Panc1 (cell line): ENCODE results near the gene FAF1. TPM values are rescaled to one million over a fixed set of nuclear protein-coding genes. Genes with fewer than 3 reads are reported as not detected.

ENCODE experiments used
- ATAC-seq: fragments of 200-7000 bp; cut with Tn5 transposase; 2 replicates; pipeline ENCODE4 v1.9.1; 2020; ENCODE audit warnings: mild to moderate bottlenecking, moderate library complexity
- BruUV-seq: library from RNA; stranded (reverse); fragments of 400-500 nt; replicated peaks from 2 replicates; lab custom pipeline; 2021; lab: Mats Ljungman, UMichigan
- CTCF ChIA-PET: fragments of 300-600 bp; sonication (Branson Sonifier 250); formaldehyde crosslinking; loops from one replicate; lab custom pipeline; 2022; ENCODE audit warnings: antibody characterized with exemption; lab: Charles Lee
- POLR2A ChIA-PET: fragments of 300-600 bp; sonication (Branson Sonifier 250); formaldehyde crosslinking; loops from one replicate; lab custom pipeline; 2022; ENCODE audit warnings: antibody characterized with exemption; lab: Charles Lee
- DNase-seq: peaks from one replicate; pipeline ENCODE4 v3.0.0-alpha.2; 2010; ENCODE audit warnings: low read depth, low spot score
- H3K27ac ChIP-seq: 2 replicates; pipeline ENCODE4 v1.5.1; 2011; ENCODE audit warnings: mild to moderate bottlenecking, low read length, inconsistent platforms
- H3K27me3 ChIP-seq: fragments of 200-500 bp; sonication (Bioruptor generic); 2 replicates; pipeline ENCODE4 v1.6.0; 2014; ENCODE audit warnings: low read length, inconsistent platforms; ENCODE audit not compliant: control insufficient read depth, insufficient read depth
- H3K36me3 ChIP-seq: fragments of 200-500 bp; sonication (Bioruptor generic); 2 replicates; pipeline ENCODE4 v1.5.1; 2014; ENCODE audit warnings: inconsistent platforms, mild to moderate bottlenecking, low read length, moderate library complexity; ENCODE audit not compliant: control insufficient read depth, insufficient read depth
- H3K4me1 ChIP-seq: 2 replicates; pipeline ENCODE4 v1.5.1; 2011; ENCODE audit warnings: inconsistent platforms, mild to moderate bottlenecking, low read length, moderate library complexity; ENCODE audit not compliant: control insufficient read depth, insufficient read depth
- H3K4me3 ChIP-seq, 2 experiments: 2 replicates each; pipeline ENCODE4 v1.5.1; 2011 to 2012; ENCODE audit warnings: low read depth in 2 of 2, low read length in 2 of 2, mild to moderate bottlenecking in 2 of 2, inconsistent platforms in 1 of 2, moderate library complexity in 1 of 2
- H3K9me3 ChIP-seq: fragments of 200-500 bp; sonication (Bioruptor generic); 2 replicates; pipeline ENCODE4 v1.5.1; 2014; ENCODE audit warnings: low read depth, mild to moderate bottlenecking, inconsistent platforms, low read length, moderate library complexity; ENCODE audit not compliant: control insufficient read depth, insufficient read depth
- CTCF ChIP-seq: fragments of 450-650 bp; IDR thresholded peaks from 2 replicates; pipeline ENCODE4 v1.5.1; 2017; ENCODE audit warnings: mild to moderate bottlenecking
- POLR2AphosphoS5 ChIP-seq: IDR thresholded peaks from 2 replicates; pipeline ENCODE4 v1.6.1; 2012; ENCODE audit warnings: mild to moderate bottlenecking, low read depth, low read length, moderate library complexity
- REST ChIP-seq, 2 experiments: IDR thresholded peaks; 2 replicates each; pipeline ENCODE4 v1.6.1; 2011 to 2012; ENCODE audit warnings: low read depth in 2 of 2, control low read depth in 1 of 2, low read length in 1 of 2, mild to moderate bottlenecking in 1 of 2, moderate library complexity in 1 of 2; ENCODE audit not compliant: insufficient read depth in 1 of 2
- SIN3A ChIP-seq: IDR thresholded peaks from 2 replicates; pipeline ENCODE4 v1.6.1; 2012; ENCODE audit warnings: low read depth, mild to moderate bottlenecking, low read length, moderate library complexity, borderline replicate concordance; ENCODE audit not compliant: insufficient read depth
- TCF7L2 ChIP-seq: IDR thresholded peaks from 2 replicates; pipeline ENCODE4 v1.6.1; 2011; ENCODE audit warnings: mild to moderate bottlenecking, low read depth, low read length, inconsistent platforms
- in situ Hi-C: cut with HindIII; loops from 2 replicates; pipeline ENCODE4 v1.10.0; 2016; ENCODE audit warnings: low sequenced_read_pairs, low pct_unique_long_range_greater_than_20kb
- intact Hi-C: fragments of 100-400 bp; cut with micrococcal nuclease; formaldehyde crosslinking; loops from one replicate; pipeline ENCODE4 v1.10.0; 2022; ENCODE audit not compliant: unreplicated experiment
- total RNA-seq: library from RNA; stranded (reverse); gene quantifications from one replicate; pipeline ENCODE4 v1.2.1, GENCODE V29; 2021; ENCODE audit not compliant: unreplicated experiment

The FAF1 gene
- total RNA-seq, 1 experiment from 2014 or later: 101 TPM

GRCh38 chr1:50422946-50423669 lies 537.0 kb downstream of the FAF1 start, which contains the start of gene DMRTA2:
TSS of gene DMRTA2 (minus strand) at chr1:50423443. CDS start at chr1:50421536, 1,907 bp downstream.
- no peaks in the 10 kb centered on the region; the same call in 1 of the 2 replicates for H3K27me3 ChIP-seq

GRCh38 chr1:50422675-50422945 lies 537.5 kb downstream of the FAF1 start:
- ChIA-PET CTCF (interaction anchor here (0.5 kb wide), 1 partner anchor 76 kb away, joined by 7 read pairs; no protein-coding TSS in a partner anchor), POLR2A (no interaction called here)
- in situ Hi-C loops (no loop called here), intact Hi-C loops (no loop called here)
- Histone ChIP-seq H3K4me1 (no peaks in the 10 kb centered on the region), H3K36me3 (no peaks in the 10 kb centered on the region), H3K4me3 (no peak overlapping the region), H3K9me3 (no peaks in the 10 kb centered on the region), H3K27me3 (no peaks in the 10 kb centered on the region; the same call in 1 of the 2 replicates), H3K27ac (no peak overlapping the region)
- TF ChIP-seq TCF7L2: no peak
- ATAC-seq (no peak), DNase-seq (no peak)
- no TSS peak for BruUV-seq

More at GRCh38 chr1:50422946-50423669, 537.0 kb downstream of the FAF1 start, which contains the start of gene DMRTA2:
- TF ChIP-seq REST (IDR thresholded peaks at IDR 0.05; ENCODE audit: insufficient read depth in 1 of 2, low read depth in 2 of 2, low read length in 1 of 2) (no peak), SIN3A (no peak)
- CTCF ChIA-PET: no interaction called here
- no peak within 1 kb of the TSS for H3K27ac ChIP-seq
- BruUV-seq: no TSS peak
- in situ Hi-C loops: no loop called here
- intact Hi-C loops: no loop called here
- POLR2A ChIA-PET: no interaction called here
- no peaks in the 10 kb centered on the region for H3K9me3 ChIP-seq
- H3K36me3 ChIP-seq: no peaks in the 10 kb centered on the region
- no peak for DNase-seq
- H3K4me3 ChIP-seq: no peak within 1 kb of the TSS
- no peak for ATAC-seq
- H3K4me1 ChIP-seq: no peaks in the 10 kb centered on the region

GRCh38 chr1:50421768-50422674 lies 538.0 kb downstream of the FAF1 start:
- in situ Hi-C loops: no loop called here
- BruUV-seq: no TSS peak
- ChIA-PET POLR2A (interaction anchor here (0.5 kb wide), 1 partner anchor 440 kb away, joined by 3 read pairs; no protein-coding TSS in a partner anchor), CTCF (interaction anchor here (0.5 kb wide), 1 partner anchor 76 kb away, joined by 7 read pairs; no protein-coding TSS in a partner anchor)
- intact Hi-C loops: no loop called here
- no peak for ATAC-seq
- Histone ChIP-seq H3K4me3 (no peak overlapping the region), H3K27ac (no peak overlapping the region), H3K9me3 (no peaks in the 10 kb centered on the region), H3K36me3 (no peaks in the 10 kb centered on the region), H3K4me1 (no peaks in the 10 kb centered on the region), H3K27me3 (no peaks in the 10 kb centered on the region; the same call in 1 of the 2 replicates)
- TF ChIP-seq POLR2AphosphoS5 (no peak), CTCF (no peak)
- DNase-seq: no peak
